GM15510 (cell line): Measurements from ENCODE around the gene HIRA.

Experiments used
- POLR2A ChIP-seq: IDR thresholded peaks from 3 replicates; pipeline ENCODE4 v1.6.1; 2011; ENCODE audit warnings: borderline replicate concordance; ENCODE audit not compliant: insufficient read length; ENCODE audit errors: extremely low read depth

The HIRA gene

DNA sequence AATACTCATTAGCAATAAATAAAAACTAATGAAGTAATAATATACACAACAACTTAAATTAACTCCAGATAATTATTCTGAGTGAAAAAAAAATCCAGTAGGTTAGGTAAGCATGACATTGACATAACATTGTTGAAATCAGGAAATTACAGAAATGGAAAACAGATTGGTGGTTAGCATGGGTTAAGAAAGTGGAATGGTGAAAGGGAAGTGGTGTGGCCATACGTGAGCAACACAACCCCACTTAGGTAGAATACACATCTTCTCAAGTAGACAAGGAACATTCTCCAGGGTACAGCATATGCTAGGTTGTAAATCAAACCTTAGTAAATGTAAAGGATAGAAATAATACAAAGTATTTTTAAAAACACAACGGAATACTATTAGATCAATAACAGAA lies 109.8 kb downstream of the HIRA start:
- no peak for TF ChIP-seq POLR2A

DNA sequence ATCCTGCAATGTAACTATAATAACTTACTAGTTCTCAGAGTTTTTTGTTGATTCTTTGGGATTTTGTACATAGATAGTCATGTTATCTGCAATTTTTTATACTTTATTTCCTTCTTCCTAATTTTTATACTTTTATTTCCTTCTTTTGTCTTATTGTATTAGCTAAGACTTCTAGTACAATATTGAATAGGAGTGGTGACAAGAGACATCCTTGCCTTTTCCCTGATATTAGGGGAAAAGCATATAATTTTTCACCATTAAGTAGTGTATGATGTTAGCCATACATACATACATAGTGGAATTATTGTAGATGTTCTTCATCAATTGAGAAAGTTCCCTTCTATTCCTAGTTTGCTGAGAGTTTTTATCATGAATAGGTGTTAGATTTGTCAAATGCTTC lies 112.3 kb downstream of the HIRA start:
- no peak for TF ChIP-seq POLR2A

DNA sequence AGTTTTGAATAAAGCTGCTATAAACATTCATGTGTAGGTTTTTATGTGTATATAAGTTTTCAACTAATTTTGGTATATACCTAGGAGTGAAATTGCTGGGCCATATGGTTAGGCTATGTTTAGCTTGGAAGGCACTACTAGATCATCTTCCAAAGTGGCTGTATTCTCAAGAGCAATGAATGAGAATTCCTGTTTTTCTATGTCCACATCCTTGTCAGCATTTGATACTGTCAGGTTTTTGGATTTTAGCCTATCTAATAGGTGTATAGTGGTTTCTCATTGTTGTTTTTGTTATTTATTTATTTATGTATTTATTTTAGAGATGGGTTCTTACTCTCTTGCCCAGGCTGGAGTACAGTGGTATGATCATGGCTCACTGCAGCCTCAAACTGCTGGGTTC lies 113.7 kb downstream of the HIRA start:
- TF ChIP-seq POLR2A = no peak

DNA sequence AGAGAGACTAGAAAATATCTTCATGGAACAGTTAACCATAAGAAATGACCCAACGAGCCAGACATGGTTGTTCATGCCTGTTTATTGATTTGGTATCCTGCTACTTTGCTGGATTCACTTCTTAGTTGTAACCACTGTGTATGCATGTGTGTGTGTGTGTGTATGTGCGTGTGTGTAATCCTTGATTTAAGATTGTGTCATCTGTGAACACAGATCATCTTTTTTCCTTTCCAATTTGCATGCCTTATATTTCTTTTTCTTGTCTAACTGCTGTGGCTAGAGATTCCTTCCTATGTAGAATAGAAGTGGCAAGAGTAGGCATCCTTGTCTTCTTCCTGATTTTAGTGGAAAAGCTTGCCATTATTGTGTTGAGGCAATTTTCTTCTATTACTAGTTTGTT lies 123.7 kb downstream of the HIRA start:
- no peak for TF ChIP-seq POLR2A

DNA sequence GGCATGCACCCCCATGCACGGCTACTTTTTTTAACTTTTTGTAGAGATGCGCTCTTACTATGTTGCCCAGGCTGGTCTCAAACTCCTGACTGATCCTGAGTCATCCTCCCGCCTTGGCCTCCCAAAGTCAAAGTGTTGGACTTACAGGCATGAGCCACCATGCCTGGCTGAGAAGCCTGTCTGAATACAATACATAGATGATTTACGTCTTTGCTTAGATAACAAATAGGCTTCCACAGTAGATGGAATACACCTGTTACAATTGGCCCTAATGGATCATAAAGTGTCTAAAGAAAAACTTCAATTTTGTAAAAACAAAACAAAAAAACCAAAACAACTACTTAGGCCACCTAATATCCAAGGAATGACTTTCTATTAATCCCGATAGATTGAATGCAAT lies 127.0 kb downstream of the HIRA start:
- no peak for TF ChIP-seq POLR2A

DNA sequence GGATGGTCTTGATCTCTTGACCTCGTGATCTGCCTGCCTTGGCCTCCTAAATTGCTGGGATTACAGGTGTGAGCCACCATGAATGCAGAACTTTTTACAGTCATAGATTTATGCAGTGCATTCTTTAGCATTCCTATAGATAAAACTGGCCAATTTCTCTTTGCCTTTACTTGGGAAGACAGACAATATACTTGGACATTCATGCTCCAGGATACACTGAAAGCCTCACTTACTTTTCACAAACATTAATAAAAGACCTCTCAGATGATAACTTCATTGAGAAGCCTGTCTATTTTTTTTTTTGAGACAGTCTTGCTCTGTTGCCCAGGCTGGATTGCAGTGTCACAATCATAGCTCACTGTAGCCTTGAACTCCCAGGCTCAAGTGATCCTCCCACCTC lies 127.7 kb downstream of the HIRA start:
- TF ChIP-seq POLR2A = no peak

DNA sequence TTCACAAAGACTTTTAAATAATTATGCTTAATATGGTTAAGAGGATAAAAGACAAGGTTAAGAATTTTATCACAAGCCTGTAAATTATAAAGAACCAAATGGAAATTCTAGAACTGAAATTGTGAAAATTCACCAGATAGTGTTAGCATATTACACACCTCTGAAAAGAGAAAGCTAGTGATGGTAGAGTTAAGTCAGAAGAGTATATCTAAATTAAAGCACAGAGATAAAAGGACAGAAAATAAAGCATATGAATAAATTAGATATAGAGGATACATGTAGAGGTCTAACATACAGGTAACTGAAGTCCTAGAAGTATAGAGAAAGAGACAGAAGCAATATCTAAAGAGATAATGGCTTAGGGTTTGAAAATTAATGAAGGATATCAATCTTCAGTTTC lies 135.8 kb downstream of the HIRA start:
- TF ChIP-seq POLR2A = no peak

DNA sequence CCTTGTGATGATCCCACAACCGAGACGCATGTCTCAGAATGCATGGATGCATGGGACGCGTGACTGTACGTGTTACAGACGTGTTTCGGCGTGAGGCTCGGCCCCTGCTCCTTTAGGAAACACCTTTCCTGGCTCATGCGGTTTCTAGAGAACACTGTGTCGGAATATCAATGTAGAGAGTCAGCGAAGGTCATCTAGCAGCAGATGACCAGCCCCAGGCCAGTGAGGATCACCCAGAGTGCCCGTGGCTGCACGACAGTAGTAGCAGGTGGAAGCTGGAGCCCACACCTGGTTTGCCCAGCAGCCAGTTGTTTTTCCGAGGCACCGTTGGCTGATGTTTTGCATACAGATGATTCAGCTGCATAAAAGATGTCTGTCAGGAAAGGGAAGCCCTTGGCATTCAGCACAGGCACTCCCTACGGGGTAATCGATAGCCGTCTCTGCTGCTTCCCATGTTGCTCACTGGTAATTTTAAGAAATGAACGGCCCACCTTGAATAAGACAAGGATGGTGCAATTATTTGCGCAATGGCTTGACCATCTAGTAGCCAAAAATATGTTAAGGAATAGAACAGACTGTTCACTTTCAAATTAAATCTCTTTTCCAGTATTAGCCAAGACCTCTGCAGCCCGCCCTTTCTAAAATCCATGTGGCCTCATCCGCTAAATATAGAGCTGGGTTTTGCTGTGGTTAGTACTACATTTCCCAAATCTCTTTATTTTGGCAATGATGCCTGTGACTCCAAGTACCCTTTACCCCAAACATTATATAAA lies 138.9 kb downstream of the HIRA start:
- no peak for TF ChIP-seq POLR2A

DNA sequence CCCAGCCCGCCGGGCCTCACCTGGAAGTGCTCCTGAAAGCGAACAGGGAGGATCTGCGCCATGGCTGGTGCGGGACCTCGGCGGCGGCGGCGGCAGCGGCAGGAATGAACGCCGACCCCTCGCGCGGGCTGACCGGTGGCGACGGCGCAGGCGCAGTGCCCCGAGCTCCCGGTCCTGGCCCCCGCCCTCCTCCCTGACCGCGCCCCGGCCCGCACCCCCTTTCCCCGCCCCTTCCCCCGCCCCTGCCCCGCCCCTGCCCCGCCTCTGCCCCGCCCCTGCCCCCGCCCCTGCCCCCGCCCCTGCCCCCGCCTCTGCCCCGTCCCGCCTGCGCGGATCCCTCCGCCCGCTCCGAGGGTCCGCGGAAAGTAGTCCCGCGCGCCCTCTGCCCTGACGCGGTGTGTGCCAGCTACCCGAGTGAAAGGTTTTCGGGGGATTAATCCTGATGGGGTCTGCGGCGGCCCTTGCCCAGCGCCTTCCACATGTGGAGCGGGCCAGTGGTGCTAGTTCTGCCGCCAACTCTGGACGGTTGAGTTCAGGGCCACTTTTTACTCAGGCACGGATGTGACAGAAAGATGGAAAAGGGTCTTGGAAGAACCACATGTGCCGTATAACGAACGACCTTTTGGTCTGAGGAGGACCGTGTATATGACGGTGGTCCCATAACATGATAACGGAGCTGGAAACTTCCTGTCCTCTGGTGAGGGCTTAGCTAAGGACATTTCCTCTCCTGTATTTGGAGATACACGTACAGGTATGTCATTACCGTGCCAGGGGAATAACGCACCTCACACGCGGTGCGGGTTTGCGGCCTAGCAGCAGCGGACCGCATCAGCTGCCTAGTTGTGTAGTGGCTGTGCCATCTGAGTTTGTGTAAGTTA lies 139.7 kb downstream of the HIRA start, which contains the start of gene CLTCL1:
Gene CLTCL1 (minus strand): TSS at position 140 of the 878 bp plus-strand sequence. CDS start 78 bp downstream, at position 62.
- peak; percentile 32 for TF ChIP-seq POLR2A

DNA sequence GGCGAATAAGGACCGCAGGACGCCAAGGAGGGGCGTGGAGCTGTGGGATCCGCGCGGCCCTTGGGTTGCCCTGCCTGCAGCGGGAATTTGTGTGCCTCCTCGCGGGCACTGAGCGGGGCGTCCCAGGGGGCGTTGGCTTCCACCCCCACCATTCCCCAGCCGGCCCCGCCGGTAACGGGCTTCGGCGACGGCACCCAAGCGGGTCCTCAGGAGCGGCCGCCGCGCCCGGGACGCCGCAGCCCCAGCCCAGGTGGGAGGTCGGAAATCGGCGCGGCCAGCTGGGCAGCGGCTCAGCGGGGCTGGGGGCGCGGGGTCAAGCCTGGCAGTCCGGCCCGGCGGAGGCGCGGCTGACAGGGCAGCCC lies 140.3 kb downstream of the HIRA start:
- no peak for TF ChIP-seq POLR2A

DNA sequence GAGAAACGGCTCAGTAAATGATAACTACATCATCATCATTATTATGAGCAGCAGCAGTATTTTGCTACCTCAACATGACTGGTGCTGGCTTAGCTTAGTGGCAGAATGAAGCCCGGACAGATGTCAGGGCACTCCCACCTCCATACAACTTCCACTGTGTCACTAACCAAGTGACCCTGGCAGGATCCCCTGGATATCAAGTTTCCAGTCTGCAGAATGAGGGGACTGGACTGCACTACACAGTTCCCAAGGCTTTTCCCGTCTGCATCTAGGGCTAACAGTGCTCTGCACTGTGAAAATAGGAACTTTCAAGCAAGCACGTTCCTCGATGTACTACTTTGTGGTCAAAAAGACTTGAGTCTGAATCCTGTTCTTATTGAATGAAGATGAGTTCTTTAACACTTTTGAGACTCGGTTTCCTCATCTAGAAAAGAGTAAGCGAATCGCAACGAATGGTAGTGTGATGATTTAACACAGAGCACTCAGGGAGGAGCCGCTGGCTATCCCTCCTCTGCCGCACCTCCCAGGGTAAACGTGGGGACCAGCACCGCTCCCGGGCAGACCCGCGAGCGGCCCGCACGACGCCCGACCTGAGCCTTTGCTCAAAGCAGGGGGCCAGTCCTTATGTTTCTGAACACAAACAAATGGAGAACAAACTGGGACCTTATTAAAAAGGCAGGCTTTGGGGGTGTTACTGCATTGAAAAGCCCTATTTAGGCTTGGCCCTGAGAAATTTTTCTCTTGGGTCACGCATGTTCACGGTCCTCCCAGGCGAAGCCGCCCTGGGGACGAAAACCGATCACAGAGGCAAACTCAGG lies 140.9 kb downstream of the HIRA start:
- no peak for TF ChIP-seq POLR2A

DNA sequence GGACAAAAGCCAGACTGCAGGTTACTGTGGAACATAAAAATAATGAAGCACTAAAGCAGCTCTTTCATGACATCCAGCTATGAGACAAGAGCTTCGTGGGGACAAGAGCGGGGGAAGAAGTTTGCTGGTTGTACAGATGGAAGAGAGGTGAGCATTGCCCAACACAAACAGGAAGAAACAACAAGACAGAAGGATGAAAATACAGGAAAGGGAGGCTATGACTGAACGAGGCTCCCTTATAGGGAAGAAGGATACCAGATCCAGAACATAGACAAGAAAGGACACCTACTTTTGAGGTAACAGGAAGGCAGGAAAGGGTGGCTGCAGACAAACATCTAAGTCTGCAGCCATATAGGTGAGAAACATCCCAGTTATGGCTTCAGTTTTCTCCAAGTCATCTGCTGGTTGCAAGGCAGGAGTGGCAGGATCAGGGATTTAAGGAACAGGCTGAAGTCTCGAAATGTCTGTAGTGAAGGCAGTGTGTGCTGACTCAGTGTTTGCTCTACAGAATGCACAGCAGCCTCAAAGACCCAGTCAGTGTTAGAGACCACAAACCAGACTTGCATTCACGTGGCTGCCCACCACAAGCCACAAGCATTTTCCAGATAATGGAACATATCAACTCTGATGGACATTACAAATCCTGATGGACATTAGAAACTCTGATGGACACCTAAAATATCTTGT lies 141.9 kb downstream of the HIRA start:
- TF ChIP-seq POLR2A = no peak

DNA sequence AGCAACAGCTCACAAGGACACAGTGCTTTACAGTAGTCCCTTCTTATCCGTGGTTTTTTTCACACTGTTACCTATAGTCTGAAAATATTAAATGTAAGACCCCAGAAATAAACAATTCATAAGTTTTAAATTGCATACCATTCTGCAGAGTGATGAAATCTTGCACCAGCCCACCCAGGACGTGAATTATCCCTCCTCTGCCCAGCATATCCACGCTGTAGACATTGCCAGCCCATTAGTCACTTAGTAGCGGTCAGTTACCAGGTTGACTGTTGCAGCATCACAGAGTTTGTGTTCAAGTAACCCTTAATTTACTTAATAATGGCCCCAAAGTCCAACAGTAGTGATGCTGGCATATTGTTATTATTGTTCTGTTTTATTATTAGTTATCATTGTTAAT lies 143.6 kb downstream of the HIRA start:
- TF ChIP-seq POLR2A = no peak

DNA sequence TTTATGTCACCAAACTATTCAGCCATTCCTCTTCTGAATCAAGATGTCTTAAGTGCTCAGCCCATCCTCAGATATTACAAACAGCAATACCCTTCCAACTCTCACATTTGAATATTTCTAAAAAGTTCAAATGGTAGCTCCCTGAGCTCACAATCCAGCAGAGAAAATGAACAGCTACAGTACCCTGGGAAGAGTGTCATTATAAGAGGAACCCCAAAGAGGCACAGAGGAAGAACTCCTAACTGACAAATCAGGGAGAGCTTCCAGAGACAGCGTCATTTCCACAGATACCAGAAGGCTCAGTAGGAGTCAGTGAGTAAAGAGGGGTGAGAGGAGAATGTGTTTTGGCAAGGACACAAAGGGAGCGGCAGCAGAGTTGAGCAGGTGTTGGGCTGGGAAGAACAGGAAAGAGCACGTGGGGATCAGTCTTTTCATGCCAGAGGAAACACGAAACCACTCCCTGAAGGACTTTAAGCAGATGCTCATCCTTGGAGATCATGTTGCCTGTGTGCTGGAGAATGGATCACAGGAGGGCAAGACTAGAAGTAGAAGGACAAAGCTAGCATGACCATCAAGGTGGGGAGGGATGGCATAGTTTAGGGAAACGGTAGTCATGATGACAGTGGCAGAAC lies 144.3 kb downstream of the HIRA start:
- TF ChIP-seq POLR2A = no peak
